ENCODE results near the gene SRSF2. TPM values are rescaled to one million over a fixed set of nuclear protein-coding genes. Genes with fewer than 3 reads are reported as not detected.
"Not testable (repeated sequence)": the region's sequence is repeated elsewhere in the genome, so short reads cannot be mapped to it uniquely, and the experiment has no call there.

The SRSF2 gene
- total and polyA plus RNA-seq, 7 donors = 57.9 to 135 (median 108) TPM

DNA sequence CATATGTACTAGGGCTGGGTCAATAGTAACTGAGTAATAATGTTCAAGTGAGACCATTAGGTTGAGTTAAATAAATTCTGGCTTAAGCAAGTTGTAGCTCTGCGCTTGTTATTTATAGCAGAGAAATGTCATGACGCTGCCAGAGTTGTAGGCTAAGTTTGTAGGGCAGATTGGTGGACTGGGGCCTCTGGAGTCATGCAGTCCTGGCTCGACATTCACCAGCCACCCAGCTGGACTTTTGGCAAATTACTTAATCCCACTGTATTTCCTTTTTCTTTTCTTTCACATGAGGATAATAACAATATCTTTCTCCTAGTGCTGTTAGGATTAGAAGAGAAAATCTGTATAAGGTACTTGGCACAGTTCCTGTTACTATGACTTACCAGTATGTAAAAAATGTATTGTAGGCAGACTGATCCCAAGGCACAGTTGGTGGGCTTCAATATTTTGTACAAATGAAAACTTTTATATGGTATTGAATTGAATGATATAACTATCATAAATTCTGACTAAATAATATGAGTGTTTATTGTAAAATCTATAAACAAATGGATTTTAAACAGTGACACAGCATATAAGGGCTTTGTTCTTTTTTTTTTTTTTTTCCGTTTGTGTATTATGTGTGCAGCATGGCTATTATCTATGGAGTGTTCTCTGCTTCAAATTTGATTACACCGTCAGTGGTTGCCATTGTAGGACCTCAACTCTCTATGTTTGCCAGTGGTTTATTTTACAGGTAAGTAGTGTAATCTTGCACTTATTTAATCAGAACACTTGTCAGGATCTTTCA lies 3.4 kb upstream of the SRSF2 start:
- no peak for TF ChIP-seq CTCF (IDR thresholded peaks at IDR 0.05)
- WGBS, 3 donors = 24 to 33% (median 25%) methylated on average over 5 of the region's 5 CpGs
- Histone ChIP-seq H3K27me3 (ENCODE audit: insufficient read depth in 3 of 3, low read length in 2 of 3) (no peaks in the 10 kb centered on the region), H3K36me3 (ENCODE audit: insufficient read depth in 1 of 2, low read depth in 1 of 2) (peaks cover 13 to 50% of the 10 kb centered on the region in 2 donors), H3K27ac (peak overlapping the region; percentile 89), H3K9me3 (no peaks in the 10 kb centered on the region), H3K4me1 (peaks cover 45% of the 10 kb centered on the region), H3K4me3 (peak overlapping the region; percentile 72)
- DNase-seq = no peak
- ATAC-seq = peak; percentile 17 to 37 (median 33)
- intact Hi-C loops (cut with DNase I) = no loop called here

DNA sequence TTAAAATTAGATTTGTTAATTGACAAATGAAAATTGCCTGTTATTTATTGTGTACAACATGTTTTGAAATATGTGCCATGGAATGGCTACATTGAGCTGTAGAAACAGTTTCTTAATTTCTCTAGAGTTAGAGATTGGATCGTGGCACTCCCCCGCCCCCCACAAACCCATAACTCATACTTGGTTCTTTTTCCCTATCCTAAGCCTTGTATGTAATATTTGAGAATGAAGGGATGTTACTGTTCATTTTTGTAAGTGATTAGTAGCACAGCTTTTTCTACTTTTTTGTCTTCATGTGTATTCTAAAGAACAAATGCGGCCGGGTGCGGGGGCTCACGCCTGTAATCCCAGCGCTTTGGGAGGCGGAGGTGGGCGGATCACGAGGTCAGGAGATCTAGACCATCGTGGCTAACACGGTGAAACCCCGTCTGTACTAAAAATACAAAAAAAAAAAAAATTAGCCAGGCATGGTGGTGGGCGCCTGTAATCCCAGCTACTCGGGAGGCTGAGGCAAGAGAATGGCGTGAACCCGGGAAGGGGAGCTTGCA lies 2.5 kb upstream of the SRSF2 start:
- WGBS, 3 donors = 56 to 83% (median 68%) methylated on average over 17 of the region's 17 CpGs
- peak overlapping the region; percentile 72 for H3K4me3 ChIP-seq
- H3K27me3 ChIP-seq (ENCODE audit: insufficient read depth in 3 of 3, low read length in 2 of 3); DNase-seq; intact Hi-C loops (cut with DNase I); ATAC-seq; H3K9me3 ChIP-seq: not testable (repeated sequence)
- peak overlapping the region; percentile 89 for H3K27ac ChIP-seq
- peaks cover 6 to 50% of the 10 kb centered on the region in 2 donors for H3K36me3 ChIP-seq (ENCODE audit: insufficient read depth in 1 of 2, low read depth in 1 of 2)
- peaks cover 52% of the 10 kb centered on the region for H3K4me1 ChIP-seq

DNA sequence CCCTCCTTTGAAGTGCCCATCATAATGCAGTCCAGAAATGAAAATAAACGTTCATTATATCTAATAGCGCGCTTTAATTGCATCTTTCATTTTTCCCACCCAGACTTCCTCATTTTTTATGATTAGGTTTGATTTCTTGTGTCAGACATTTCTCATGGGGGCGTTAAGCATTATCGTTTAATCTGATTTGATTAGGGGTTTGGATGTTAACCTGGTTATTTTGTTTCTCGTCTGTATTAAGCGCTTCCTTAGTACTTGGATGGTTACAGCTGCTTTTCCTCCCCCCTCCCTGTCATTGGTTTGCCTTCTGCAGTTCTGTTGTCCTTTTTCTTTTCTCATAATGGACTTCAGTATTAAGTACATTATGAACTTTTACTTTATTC lies 1.3 kb upstream of the SRSF2 start:
- WGBS, 3 donors = 1% methylated on average over 7 of the region's 7 CpGs
- Histone ChIP-seq H3K4me1 (peaks cover 59% of the 10 kb centered on the region), H3K27ac (peak overlapping the region; percentile 89), H3K27me3 (ENCODE audit: insufficient read depth in 3 of 3, low read length in 2 of 3) (no peaks in the 10 kb centered on the region), H3K36me3 (ENCODE audit: insufficient read depth in 1 of 2, low read depth in 1 of 2) (peaks cover 0 to 50% of the 10 kb centered on the region in 2 donors), H3K4me3 (peak overlapping the region; percentile 72), H3K9me3 (no peaks in the 10 kb centered on the region)
- intact Hi-C loops (cut with DNase I) = no loop called here
- ATAC-seq (no peak), DNase-seq (no peak)
- TF ChIP-seq CTCF (IDR thresholded peaks at IDR 0.05) = no peak

GRCh38 chr17:76737676-76738467 lies 741 bp upstream of the SRSF2 start, which contains the start of gene MFSD11:
Gene MFSD11 (plus strand): TSS chr17:76738119. CDS start chr17:76738353, 234 bp downstream.
- 0 to 1% (median 0%) methylated on average over 56 to 57 of the region's 57 CpGs for WGBS, 3 donors
- Histone ChIP-seq H3K4me3 (peak within 1 kb of the TSS; percentile 72), H3K4me1 (peaks cover 60% of the 10 kb centered on the region), H3K27ac (peak within 1 kb of the TSS; percentile 89), H3K9me3 (no peaks in the 10 kb centered on the region), H3K27me3 (ENCODE audit: insufficient read depth in 3 of 3, low read length in 2 of 3) (no peaks in the 10 kb centered on the region), H3K36me3 (ENCODE audit: insufficient read depth in 1 of 2, low read depth in 1 of 2) (peaks cover 0 to 52% of the 10 kb centered on the region in 2 donors)
- ATAC-seq = peak; percentile 78 to 84 (median 80)
- TF ChIP-seq CTCF (IDR thresholded peaks at IDR 0.05) = no peak
- intact Hi-C loops (cut with DNase I) = no loop called here
- peak; percentile 93 to 97 for DNase-seq
